SK-N-SH treated with all-trans-retinoic acid at 6 μM for 48 hours (cell line): ENCODE data around the gene COA7.

Experiments
- ATAC-seq: fragments of 200-7000 bp; cut with Tn5 transposase; 3 replicates; pipeline ENCODE4 v1.9.1; 2020; ENCODE audit warnings: mild to moderate bottlenecking, moderate library complexity
- ARNTL ChIP-seq: fragments of 450-650 bp; formaldehyde crosslinking; IDR thresholded peaks from 2 replicates; pipeline ENCODE4 v1.5.0; 2020; ENCODE audit warnings: low read depth, mild to moderate bottlenecking, moderate library complexity, borderline replicate concordance
- BACH2 ChIP-seq: fragments of 250-450 bp; sonication (Bioruptor Pico); IDR thresholded peaks from 2 replicates; pipeline ENCODE4 v1.9.0; 2021; ENCODE audit warnings: mild to moderate bottlenecking, borderline replicate concordance
- CSDC2 ChIP-seq: fragments of 250-450 bp; sonication (Bioruptor Pico); IDR thresholded peaks from 2 replicates; pipeline ENCODE4 v1.5.0; 2020; ENCODE audit warnings: mild to moderate bottlenecking, moderate library complexity
- ESRRG ChIP-seq: fragments of 250-450 bp; sonication (Bioruptor Pico); IDR thresholded peaks from 2 replicates; pipeline ENCODE4 v1.6.1; 2021; ENCODE audit warnings: mild to moderate bottlenecking
- GLIS3 ChIP-seq: fragments of 250-450 bp; sonication (Bioruptor Pico); IDR thresholded peaks from 2 replicates; pipeline ENCODE4 v1.5.0; 2020; ENCODE audit warnings: mild to moderate bottlenecking, moderate library complexity
- ISL1 ChIP-seq: fragments of 250-450 bp; sonication (Bioruptor Pico); IDR thresholded peaks from 2 replicates; pipeline ENCODE4 v2.1.2; 2022; ENCODE audit warnings: mild to moderate bottlenecking, moderate library complexity
- POU6F1 ChIP-seq: fragments of 250-450 bp; sonication (Bioruptor Pico); IDR thresholded peaks from 2 replicates; pipeline ENCODE4 v1.8.0; 2021; ENCODE audit warnings: low read depth, mild to moderate bottlenecking, moderate library complexity, borderline replicate concordance
- RARB ChIP-seq: fragments of 250-450 bp; sonication (Bioruptor Pico); IDR thresholded peaks from 2 replicates; pipeline ENCODE4 v1.8.0; 2021; ENCODE audit warnings: mild to moderate bottlenecking, moderate library complexity
- SNAI2 ChIP-seq: fragments of 250-450 bp; sonication (Bioruptor Pico); IDR thresholded peaks from 2 replicates; pipeline ENCODE4 v1.5.0; 2020; ENCODE audit warnings: mild to moderate bottlenecking, moderate library complexity
- TCF4 ChIP-seq: fragments of 250-450 bp; sonication (Bioruptor Pico); IDR thresholded peaks from 2 replicates; pipeline ENCODE4 v1.8.0; 2021; ENCODE audit warnings: mild to moderate bottlenecking, moderate library complexity, borderline replicate concordance
- TOX ChIP-seq: fragments of 250-450 bp; sonication (Bioruptor Pico); IDR thresholded peaks from 2 replicates; pipeline ENCODE4 v1.8.0; 2021; ENCODE audit warnings: mild to moderate bottlenecking, moderate library complexity, borderline replicate concordance
- ZC3H10 ChIP-seq: fragments of 250-450 bp; sonication (Bioruptor Pico); IDR thresholded peaks from 2 replicates; pipeline ENCODE4 v1.5.1; 2021; ENCODE audit warnings: mild to moderate bottlenecking, moderate library complexity
- ZFP3 ChIP-seq: fragments of 250-450 bp; sonication (Bioruptor Pico); IDR thresholded peaks from 2 replicates; pipeline ENCODE4 v1.5.0; 2020; ENCODE audit warnings: mild to moderate bottlenecking, moderate library complexity
- ZFP30 ChIP-seq: fragments of 450-650 bp; formaldehyde crosslinking; IDR thresholded peaks from 2 replicates; pipeline ENCODE4 v1.5.0; 2022; ENCODE audit warnings: mild to moderate bottlenecking, moderate library complexity
- ZNF565 ChIP-seq: fragments of 450-650 bp; formaldehyde crosslinking; conservative IDR thresholded peaks from 2 replicates; pipeline ENCODE4 v1.5.0; 2020; ENCODE audit warnings: low read depth, mild to moderate bottlenecking, moderate library complexity
- ZNF70 ChIP-seq: fragments of 450-650 bp; formaldehyde crosslinking; IDR thresholded peaks from 2 replicates; pipeline ENCODE4 v1.5.0; 2020; ENCODE audit warnings: mild to moderate bottlenecking, moderate library complexity
- ZNF8 ChIP-seq: fragments of 450-650 bp; formaldehyde crosslinking; IDR thresholded peaks from 2 replicates; pipeline ENCODE4 v1.5.0; 2020; ENCODE audit warnings: mild to moderate bottlenecking, moderate library complexity
- TF ChIP-seq, protein P1 (sequence below): fragments of 250-450 bp; sonication (Bioruptor Pico); IDR thresholded peaks from 2 replicates; pipeline ENCODE4 v1.5.1; 2020; ENCODE audit warnings: low read depth, mild to moderate bottlenecking, moderate library complexity
- TF ChIP-seq, protein P2 (sequence below): fragments of 250-450 bp; sonication (Bioruptor Pico); IDR thresholded peaks from 2 replicates; pipeline ENCODE4 v1.8.0; 2020; ENCODE audit warnings: mild to moderate bottlenecking, moderate library complexity, borderline replicate concordance
- TF ChIP-seq, protein P3 (sequence below): fragments of 250-450 bp; sonication (Bioruptor Pico); IDR thresholded peaks from 2 replicates; pipeline ENCODE4 v1.5.0; 2020; ENCODE audit warnings: mild to moderate bottlenecking, moderate library complexity
- TF ChIP-seq, protein P4 (sequence below): fragments of 250-450 bp; sonication (Bioruptor Pico); IDR thresholded peaks from 2 replicates; pipeline ENCODE4 v1.5.1; 2021; ENCODE audit warnings: mild to moderate bottlenecking, moderate library complexity

The COA7 gene

GRCh38 chr1:52697795-52698674, at the start of gene COA7:
TSS of gene COA7 (minus strand) at chr1:52698347. CDS start at chr1:52698326, 21 bp downstream.
- TF ChIP-seq CSDC2 = peak; percentile 65; the same call in 1 of the 2 replicates
- 0 out of 2 replicates have a peak, but pooled peaks have one; percentile 47 for TF ChIP-seq SNAI2 (CRISPR knock-in tag)
- no peak for TF ChIP-seq ESRRG (CRISPR knock-in tag)
- ATAC-seq = peak; percentile 83

GRCh38 chr1:52747450-52747849, 49.3 kb upstream of the COA7 start:
- ATAC-seq = no peak
- TF ChIP-seq ZFP30 (no peak), ESRRG (CRISPR knock-in tag) (no peak), CSDC2 (no peak), GLIS3 (CRISPR knock-in tag) (no peak), ZC3H10 (CRISPR knock-in tag) (no peak), ZNF70 (CRISPR knock-in tag) (no peak), BACH2 (CRISPR knock-in tag) (no peak), POU6F1 (CRISPR knock-in tag) (no peak), ARNTL (CRISPR knock-in tag) (no peak), TCF4 (no peak), ISL1 (no peak), ZFP3 (no peak), RARB (no peak), SNAI2 (CRISPR knock-in tag) (no peak), TOX (CRISPR knock-in tag) (no peak), ZNF8 (CRISPR knock-in tag) (no peak), ZNF565 (no peak)
- TF ChIP-seq, protein P1, sequence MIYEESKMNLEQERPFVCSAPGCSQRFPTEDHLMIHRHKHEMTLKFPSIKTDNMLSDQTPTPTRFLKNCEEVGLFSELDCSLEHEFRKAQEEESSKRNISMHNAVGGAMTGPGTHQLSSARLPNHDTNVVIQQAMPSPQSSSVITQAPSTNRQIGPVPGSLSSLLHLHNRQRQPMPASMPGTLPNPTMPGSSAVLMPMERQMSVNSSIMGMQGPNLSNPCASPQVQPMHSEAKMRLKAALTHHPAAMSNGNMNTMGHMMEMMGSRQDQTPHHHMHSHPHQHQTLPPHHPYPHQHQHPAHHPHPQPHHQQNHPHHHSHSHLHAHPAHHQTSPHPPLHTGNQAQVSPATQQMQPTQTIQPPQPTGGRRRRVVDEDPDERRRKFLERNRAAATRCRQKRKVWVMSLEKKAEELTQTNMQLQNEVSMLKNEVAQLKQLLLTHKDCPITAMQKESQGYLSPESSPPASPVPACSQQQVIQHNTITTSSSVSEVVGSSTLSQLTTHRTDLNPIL (CRISPR knock-in tag) = no peak
- TF ChIP-seq, protein P2, sequence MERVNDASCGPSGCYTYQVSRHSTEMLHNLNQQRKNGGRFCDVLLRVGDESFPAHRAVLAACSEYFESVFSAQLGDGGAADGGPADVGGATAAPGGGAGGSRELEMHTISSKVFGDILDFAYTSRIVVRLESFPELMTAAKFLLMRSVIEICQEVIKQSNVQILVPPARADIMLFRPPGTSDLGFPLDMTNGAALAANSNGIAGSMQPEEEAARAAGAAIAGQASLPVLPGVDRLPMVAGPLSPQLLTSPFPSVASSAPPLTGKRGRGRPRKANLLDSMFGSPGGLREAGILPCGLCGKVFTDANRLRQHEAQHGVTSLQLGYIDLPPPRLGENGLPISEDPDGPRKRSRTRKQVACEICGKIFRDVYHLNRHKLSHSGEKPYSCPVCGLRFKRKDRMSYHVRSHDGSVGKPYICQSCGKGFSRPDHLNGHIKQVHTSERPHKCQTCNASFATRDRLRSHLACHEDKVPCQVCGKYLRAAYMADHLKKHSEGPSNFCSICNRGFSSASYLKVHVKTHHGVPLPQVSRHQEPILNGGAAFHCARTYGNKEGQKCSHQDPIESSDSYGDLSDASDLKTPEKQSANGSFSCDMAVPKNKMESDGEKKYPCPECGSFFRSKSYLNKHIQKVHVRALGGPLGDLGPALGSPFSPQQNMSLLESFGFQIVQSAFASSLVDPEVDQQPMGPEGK (CRISPR knock-in tag) = no peak
- TF ChIP-seq, protein P3, sequence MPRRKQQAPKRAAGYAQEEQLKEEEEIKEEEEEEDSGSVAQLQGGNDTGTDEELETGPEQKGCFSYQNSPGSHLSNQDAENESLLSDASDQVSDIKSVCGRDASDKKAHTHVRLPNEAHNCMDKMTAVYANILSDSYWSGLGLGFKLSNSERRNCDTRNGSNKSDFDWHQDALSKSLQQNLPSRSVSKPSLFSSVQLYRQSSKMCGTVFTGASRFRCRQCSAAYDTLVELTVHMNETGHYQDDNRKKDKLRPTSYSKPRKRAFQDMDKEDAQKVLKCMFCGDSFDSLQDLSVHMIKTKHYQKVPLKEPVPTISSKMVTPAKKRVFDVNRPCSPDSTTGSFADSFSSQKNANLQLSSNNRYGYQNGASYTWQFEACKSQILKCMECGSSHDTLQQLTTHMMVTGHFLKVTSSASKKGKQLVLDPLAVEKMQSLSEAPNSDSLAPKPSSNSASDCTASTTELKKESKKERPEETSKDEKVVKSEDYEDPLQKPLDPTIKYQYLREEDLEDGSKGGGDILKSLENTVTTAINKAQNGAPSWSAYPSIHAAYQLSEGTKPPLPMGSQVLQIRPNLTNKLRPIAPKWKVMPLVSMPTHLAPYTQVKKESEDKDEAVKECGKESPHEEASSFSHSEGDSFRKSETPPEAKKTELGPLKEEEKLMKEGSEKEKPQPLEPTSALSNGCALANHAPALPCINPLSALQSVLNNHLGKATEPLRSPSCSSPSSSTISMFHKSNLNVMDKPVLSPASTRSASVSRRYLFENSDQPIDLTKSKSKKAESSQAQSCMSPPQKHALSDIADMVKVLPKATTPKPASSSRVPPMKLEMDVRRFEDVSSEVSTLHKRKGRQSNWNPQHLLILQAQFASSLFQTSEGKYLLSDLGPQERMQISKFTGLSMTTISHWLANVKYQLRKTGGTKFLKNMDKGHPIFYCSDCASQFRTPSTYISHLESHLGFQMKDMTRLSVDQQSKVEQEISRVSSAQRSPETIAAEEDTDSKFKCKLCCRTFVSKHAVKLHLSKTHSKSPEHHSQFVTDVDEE (CRISPR knock-in tag) = no peak

- TF ChIP-seq, protein P2 (CRISPR knock-in tag) = no peak
- no peak for TF ChIP-seq ZFP30
- no peak for TF ChIP-seq TOX (CRISPR knock-in tag)
- no peak for TF ChIP-seq ISL1
- TF ChIP-seq ZNF70 (CRISPR knock-in tag) = no peak
- TF ChIP-seq ZFP3 = no peak
- no peak for TF ChIP-seq ZC3H10 (CRISPR knock-in tag)
- TF ChIP-seq POU6F1 (CRISPR knock-in tag) = no peak
- TF ChIP-seq SNAI2 (CRISPR knock-in tag) = no peak
- TF ChIP-seq, protein P1 (CRISPR knock-in tag) = no peak
- no peak for TF ChIP-seq TCF4
- TF ChIP-seq, protein P4, sequence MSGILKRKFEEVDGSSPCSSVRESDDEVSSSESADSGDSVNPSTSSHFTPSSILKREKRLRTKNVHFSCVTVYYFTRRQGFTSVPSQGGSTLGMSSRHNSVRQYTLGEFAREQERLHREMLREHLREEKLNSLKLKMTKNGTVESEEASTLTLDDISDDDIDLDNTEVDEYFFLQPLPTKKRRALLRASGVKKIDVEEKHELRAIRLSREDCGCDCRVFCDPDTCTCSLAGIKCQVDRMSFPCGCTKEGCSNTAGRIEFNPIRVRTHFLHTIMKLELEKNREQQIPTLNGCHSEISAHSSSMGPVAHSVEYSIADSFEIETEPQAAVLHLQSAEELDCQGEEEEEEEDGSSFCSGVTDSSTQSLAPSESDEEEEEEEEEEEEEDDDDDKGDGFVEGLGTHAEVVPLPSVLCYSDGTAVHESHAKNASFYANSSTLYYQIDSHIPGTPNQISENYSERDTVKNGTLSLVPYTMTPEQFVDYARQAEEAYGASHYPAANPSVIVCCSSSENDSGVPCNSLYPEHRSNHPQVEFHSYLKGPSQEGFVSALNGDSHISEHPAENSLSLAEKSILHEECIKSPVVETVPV (CRISPR knock-in tag) = no peak
- no peak for TF ChIP-seq ESRRG (CRISPR knock-in tag)
- TF ChIP-seq ZNF565 = no peak
- no peak for ATAC-seq
Measured at GRCh38 chr1:52746189-52746588, 48.0 kb upstream of the COA7 start.
